HG03378 (cell line): ENCODE data around the gene EEF1G.
"Not testable (repeated sequence)": the region's sequence is repeated elsewhere in the genome, so short reads cannot be mapped to it uniquely, and the experiment has no call there.

Experiments
- ATAC-seq: cut with Tn5 transposase; IDR thresholded peaks from one replicate; pipeline ENCODE4 v1.9.1; 2021; ENCODE audit warnings: mild to moderate bottlenecking, moderate library complexity; ENCODE audit not compliant: unreplicated experiment

EEF1G gene

DNA sequence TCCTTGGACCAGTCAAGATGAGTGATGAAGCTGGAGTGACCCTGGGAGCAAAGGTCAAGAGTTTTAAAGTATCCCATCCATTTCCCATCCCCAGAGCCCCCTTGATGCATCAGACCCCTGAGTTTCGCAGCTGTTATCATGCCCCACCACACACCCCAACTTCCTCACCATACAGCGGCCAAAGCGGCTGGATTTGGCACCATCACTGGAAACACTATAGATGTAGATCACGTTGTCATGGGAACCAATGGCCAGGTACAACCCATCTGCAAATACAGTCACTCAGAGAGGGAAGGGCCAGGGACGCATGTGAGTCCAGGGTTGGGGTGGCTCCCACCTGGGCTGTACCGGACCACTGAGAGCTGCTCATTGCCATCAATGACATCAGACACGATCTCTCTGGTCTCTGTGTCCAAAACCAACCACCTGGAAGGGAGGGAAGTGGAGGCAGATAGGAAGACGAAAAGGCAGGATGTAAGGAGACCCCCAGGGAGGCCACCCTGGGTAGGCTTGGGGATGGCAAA, 30.1 kb upstream of the EEF1G start:
- ATAC-seq: no peak

DNA sequence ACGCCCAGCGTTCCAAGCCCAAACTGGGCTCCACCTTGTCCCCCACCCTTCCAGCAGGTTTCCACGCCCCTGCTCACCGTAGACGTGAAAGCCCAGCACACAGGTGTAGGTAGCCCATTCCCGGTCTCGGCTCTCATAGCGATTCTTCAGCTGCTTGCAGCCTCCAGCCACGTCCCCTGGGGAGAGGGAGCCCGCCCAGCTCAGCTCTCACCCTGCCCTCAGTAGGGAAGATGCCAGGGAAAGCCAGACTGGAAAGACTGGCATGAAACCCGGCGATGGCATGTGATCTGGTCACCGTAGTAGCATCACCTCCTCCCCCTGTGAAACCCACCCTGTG, 29.3 kb upstream of the EEF1G start:
- ATAC-seq: no peak

DNA sequence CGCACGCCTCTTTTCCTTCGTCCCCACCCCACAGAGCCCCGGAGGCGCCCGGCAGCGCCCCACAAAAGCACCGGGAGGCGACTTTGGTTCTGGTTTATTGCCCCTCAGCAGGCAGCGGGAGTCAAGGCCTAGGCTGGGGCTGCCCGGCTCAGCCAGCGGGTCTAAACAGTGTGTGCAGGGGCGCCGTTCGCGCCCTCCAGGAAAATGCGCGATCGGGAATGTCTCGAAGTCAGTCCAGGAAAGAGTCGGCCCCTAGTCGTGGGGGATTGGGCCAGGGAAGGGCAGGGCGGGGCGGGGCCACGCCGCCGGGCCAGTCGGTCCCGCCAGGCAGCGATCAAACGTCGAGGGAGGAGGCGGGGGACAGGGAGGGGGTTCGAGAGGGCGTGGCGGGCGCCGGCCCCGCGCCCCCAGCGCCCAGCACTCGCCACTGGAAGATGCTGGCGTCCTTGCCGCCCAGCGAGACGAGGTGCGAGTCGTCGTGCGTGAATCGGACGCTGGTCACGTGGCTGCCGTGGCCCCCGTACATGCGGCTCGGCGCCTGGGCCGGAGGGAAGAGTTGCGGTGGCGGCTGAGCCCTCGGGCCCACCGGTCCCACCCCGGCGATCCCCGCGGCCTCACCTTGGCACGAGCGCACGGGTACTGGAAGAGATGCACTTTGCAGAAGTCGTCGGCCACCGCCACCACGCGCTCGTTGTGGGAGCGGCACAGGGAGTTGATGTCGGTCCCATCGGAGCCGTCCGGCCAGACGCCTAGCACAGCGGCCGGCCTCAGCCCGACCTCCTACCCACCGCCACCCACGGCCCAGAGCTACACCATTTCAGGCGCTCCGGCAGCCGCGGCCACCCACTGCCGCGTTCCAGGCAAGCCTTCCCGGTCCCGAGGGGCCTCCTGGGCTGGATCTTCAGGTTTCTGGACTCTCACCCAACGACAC, 28.7 kb upstream of the EEF1G start:
- ATAC-seq: no peak

DNA sequence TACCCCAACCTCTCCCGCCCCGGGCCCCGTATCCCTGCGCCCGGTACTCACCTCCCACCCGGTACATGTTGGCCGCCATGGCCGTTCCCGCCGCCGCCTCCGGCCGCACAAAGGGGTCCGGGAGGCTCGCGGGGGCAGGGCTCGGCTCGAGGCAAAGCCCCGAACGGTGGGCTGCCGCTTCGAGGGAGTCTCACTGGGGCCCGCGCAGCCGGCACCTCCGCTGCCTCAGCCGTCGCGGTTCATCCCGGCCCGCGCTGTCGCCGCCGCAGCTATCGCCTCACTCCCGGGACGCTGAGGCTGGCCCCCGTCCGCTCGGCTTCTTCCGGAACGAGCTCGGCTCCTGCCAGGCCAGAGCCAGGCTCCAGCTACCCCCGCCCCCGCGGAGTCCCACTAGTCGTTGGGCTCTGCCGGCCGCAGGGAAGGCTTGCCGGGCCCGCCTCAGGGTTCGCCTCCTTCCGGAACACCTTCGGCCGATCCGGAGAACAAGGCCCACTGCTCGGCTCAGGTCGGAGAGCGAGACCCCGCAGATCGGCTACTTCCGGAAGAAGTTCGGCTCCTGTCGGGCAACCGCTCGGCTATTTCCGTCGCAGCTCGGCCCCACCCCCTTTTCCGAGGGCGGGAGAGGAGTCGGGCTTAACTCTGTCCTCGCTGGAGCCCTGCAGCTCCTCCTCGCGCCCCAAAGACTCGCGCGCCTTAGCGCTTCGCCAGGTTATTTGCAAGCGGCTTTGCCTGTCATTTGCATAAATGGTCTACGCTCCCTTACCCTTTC, 27.9 kb upstream of the EEF1G start, which contains the start of gene MTA2:
TSS of gene MTA2 (minus strand) at position 494 of the 769 bp plus-strand sequence. CDS start at position 79, 415 bp downstream.
- peak; percentile 65 for ATAC-seq

DNA sequence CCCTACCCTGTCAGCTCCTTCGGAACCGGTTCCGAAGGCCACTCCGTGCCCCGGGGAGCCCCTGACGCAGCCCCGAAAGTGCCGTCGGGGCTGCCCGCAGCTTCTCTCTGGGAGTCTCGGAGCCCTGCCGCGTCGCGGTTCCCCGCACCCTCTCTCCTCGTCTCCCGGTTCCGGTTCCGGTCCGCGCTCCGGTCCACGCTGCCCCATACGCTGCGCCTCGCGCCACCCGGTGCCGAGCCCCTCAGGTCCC, 27.4 kb upstream of the EEF1G start:
- ATAC-seq: no peak

DNA sequence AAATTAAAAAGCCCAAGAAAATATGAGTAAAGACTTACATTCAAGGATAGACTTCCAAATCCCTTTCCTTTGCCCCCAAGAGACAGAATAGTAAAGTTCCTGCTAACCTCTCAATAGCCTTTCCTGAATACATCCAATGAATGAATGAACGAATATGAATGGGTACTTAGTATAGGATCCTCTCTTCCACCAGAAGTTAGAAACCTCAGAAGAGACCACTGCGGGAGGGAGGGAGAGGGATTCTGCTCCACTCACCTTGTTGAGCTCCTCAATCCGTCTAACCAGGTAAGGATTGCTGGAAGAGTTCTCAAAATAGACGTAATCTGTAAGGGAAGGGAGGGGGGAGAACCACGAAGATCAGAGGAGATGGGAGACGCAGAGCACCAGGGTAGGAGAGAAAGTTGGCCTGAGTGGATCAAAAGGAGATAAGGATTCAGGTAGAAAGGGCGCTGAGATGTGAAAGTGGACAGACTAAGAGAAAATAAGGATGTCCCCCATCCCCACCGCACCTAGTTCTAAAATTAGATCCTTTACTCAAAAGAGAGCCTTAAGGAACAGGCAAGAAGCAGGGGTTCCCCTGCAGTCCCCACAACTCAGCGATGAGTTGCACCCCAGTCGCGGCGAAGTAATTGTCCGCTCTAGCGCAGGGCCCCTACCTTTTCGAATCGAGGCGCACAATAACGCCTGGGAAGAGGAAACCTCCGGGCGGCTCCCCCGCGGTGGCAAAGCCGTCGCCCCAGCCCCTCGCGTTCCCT, 26.9 kb upstream of the EEF1G start:
- no peak for ATAC-seq

DNA sequence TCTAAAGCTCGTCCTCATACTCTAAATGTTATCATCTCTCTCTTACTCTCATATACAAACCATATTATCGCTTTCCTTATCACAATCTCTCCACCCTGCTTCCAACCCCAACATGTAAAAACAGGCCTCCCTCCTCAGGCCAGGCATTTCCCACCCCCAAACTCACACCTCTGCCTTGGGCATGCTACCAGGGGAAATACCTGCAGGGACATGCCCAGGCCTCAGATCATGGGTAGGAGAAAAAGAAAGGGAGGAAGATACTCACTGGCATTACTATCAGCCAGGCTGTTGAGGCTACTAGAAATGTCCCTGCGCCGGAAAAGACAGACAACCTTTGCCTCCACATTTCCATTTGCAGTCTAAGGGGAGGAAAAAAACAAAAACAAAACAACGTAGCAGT, 26.2 kb upstream of the EEF1G start:
- no peak for ATAC-seq

DNA sequence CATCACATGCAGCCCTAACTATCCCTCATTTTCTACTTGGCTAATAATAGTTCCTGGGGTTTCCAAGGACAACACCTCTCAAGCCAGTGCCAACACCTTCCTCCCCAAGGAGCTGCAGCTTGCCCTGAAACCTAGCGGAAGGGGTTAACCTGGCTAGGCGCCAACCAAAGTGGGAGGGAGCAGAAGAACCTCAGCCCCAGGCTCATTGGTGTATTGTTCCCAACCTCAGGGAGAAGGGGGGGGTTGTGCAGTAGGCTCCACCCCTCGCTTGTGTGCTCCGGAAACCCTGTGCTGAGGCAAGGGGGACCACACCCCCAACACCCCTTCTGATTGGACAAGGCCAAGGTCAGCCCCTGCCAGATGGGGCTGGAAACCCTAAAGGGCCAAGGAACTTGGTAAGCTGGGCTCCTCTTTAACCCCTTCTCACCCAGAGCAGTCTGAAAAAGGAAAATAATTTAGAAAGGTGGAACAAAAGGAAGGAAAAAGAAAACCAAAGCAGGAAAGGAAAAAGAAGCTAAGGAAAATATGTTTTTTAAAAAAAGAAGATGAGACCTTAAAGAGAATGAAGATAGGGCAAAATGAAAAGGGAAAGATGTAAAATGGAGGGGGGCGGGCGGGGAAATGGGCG, 25.5 kb upstream of the EEF1G start:
- ATAC-seq: peak; percentile 53

DNA sequence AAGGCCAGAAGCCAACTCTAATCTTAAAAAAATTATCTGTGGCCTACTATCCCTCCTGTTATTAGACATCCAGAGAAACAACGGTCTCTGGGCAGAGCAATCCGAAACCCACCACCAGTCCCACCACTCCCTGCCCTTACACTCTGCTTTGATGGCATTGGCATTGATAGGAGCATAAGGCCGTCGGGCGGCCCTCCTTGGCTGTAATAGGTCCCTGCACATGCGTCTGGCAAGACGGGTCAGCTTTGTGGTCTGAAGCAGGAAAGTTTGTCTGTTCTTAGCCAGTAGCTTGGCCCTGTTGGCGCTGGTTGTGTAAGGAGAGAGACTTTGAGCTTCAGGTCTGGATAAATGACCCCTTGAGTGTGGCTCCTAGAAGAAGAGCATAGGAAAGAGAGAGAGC, 21.4 kb upstream of the EEF1G start:
- no peak for ATAC-seq

DNA sequence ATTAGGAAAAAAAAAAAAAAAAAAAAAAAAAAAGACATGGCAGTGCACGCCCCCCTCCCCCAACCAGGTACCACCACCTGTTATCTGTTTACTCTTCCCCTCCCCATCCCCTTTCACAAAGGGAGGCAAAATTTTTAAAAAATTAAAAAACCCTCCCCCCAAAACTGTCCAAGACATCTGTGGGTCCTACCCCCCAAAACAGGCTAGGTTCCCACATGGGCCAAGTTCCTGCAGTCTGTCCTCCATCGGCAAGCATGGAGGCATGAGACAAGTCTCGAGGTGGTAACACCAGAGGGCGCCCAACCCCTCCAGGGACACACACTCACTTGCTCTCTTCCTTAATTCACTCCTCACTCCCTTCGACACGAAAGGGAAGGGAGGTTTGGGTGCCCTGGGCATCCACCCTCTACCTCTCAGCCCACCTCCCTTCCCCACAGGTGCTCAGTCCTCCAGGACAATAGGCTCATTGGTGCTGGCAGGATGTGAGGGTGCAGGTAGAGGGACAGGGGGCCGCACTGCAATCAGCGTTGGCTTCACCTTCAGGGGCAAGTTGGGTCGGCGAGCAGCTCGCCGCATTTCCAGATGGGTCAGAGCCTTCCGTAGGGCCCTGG, 19.8 kb upstream of the EEF1G start:
- no peak for ATAC-seq

DNA sequence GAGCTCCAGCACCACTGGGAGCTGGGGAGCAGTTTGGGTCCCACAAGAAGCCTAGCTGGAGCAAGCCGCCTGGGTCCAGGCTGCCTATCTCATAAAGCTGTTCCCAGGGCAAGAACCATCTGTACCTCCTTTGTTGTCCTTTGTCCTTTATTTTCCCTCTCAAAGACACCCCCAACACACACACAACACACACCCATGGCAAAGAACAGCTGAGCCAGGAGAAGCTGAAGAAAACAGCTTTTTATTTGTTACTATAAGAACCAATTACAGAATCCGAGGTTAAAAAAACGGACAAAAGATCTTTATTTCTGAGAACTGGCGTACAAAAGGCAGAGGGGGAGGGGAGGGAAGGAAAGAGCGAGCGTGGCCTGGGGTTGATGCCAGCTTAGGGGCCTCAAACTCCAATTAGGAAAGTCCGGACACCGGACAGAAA, 19.3 kb upstream of the EEF1G start:
- no peak for ATAC-seq

DNA sequence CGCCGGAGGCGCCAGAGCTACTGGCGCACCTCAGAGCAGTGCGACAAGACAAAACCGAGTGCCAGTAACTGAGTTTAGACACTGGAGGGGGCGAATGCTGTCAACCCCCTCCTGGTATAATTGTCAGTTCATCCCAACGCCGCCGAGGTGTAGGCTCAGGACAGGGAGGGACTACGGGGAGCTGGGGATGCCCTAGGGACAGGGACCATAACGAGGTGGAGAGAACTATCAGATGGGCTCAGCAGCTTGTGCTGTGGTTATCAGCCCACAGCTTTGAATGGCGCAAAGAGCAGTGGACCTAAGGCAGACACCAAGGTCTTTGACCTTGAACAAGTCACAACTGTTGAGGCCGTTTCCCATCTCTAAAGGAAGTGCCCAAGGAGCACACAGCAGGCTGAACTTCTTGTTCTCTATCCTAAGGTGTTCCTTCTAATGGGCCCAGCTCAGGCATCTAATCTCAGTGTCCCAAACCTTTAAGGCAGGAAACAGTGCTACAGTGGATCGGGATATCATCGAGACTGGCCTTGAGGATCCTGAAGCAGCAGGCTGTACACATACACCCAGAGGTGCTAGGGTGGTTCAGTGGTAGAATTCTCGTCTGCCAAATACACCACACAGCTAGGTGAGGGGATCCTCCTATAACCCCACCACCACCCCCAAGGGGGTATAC, 18.6 kb upstream of the EEF1G start:
- peak; percentile 2 for ATAC-seq

DNA sequence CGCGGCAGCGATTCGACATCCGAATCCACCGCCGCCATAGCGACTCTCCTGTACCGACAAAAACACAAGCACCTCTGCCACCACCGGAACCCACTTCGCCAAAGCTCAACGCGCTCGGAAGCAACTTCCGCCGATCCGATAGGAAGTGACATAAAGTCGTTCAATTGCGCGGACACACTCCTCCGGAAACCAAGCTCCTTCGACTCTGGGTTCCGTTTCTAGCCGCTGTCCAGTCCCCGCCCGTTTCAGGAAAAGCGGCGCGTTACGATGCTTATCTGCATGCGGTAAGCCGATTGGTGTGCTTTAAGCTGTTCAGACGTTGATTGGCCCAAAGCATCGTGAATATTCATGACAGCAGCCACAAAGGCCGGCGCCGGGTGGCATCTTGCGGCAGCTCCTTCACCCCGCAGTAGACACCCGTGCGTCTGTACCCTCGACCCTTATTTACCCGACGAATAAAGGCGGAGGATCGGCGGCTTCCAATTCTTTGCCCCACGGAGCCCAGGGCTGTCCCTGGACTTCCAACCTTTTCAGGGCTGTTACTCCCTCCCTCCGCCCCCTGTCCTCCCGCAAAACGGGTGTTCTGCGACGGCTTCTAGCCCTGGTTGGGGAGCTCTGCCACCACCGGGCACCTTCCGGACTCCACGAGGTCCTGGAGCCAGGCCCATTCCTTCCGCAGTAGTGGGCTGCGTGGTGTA, 17.9 kb upstream of the EEF1G start, which contains the start of gene TUT1:
TSS of gene TUT1 (minus strand) at position 76 of the 698 bp plus-strand sequence. CDS start at position 38, 38 bp downstream.
- ATAC-seq: peak; percentile 78

DNA sequence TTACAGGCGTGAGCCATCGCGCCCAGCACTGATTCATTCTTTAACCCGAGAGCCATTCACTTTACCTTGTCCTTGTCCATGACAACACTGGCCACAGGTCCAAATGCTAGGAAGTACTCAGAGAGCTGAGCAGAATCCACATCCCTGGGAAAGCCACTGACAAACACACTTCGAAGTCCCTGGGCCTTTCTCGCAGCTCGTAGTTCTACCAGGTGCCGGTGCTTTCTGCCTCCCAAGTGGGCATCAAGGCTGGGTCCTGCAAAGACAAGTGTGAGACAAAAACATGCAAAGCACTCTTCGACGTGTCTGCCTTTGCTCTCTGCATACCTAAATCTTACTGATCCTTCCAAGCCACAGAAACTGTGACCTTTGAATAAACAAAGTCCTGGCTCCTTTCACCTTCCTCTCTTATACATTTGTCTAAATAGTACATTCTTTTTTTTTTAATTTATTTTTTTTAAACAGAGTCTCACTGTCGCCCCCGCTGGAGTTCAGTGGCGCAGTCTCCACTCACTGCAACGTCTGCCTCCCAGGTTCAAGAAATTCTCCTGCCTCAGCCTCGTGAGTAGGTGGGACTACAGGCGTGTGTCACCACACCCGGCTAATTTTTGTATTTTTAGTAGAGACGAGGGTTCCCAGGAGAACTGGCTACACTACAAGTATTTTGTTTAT, 15.4 kb upstream of the EEF1G start:
- no peak for ATAC-seq

DNA sequence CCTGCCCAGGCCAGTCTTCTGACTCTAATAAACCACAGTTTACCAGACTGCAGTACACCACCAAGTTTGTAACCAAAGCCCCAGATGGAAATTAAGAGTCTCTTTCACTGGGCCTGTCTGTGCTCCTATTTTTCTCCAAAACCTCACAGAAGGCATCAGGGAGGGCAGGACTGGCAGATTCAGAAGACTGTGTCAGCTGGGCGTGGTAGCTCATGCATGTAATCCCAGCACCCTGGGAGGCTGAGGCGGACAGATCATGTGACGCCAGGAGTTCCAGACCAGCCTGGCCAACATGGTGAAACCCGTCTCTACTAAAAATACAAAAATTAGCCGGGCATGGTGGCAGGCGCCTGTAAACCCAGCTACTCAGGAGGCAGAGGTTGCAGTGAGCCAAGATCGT, 11.7 kb upstream of the EEF1G start:
- ATAC-seq: not testable (repeated sequence)

DNA sequence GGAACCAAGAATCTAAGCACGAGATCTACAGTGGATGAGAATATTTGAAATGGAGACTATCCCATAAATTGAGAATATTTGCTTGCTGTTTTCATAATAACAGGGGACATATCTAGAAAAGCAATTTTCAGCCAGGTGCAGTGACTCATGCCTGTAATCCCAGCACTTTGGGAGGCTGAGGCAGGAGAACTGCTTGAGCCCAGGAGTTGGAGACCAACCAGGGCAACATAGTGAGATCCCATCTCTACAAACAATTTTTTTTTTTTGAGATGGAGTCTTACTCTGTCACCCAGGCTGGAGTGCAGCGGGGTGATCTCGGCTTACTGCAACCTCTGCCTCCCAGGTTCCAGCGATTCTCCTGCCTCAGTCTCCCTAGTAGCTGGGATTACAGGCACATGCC, 8.0 kb upstream of the EEF1G start:
- ATAC-seq: not testable (repeated sequence)

DNA sequence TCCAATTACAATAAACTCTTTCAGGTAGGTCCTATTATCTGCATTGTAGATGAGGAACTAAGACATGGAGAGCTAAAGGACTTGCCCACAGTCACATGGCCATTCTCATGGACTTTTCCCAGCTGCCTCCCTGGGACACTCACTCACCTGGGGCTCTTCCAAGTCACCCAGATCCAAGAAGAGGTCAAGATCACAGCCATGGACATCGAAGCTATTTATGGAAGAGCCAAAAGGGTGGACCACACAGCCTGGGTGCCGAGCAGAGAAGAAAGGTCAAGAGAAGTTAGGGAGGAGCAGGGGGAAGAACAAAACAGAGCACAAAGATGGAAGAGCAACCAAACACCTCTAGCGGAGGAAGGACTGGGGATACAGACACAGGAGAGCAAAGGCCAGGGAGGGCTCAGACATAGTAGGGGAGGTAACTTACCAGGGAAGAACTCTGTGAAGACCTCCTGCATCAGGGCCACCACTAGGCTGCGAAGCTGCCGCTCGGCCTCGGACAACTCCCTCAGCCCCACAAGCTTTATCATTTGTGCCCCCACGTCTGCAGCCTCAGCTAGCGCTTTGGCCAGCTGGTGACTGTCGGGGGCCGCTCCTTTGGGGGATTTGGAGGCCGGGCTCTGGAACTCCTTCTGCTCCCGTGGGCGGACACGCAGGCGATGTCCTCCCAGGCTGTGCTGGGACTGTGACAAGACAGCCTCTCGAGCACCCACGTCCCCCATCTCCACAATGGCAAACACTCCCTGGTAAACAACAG, 7.4 kb upstream of the EEF1G start:
- no peak for ATAC-seq

DNA sequence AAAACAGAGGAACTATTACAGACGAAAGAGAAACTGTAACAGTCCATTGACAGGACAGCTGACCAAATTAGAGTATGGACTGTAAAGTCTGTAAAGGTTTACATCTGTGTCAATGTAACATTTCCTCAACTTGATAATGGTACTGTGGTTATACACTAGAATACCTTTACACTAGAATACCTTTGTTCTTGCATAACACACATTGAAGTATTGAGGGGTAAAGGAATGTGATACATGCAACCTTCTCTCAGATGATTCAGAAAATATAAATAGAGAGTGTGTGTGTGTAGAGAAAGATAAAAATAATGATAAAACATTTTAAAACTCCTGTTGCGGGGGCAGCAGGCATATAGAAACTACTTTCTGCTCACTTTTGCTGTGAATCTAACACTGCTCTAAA, 5.6 kb upstream of the EEF1G start:
- no peak for ATAC-seq
